KMS-11 (cell line): ENCODE results near the gene RPS19BP1.

Source experiments
- H2AFZ ChIP-seq: fragments of 200-600 bp; sonication (generic); 2 replicates; pipeline ENCODE4 v1.6.1; 2016; ENCODE audit warnings: antibody characterized with exemption, mixed run types, low read depth
- H3K27ac ChIP-seq: fragments of 200-600 bp; sonication (generic); 2 replicates; pipeline ENCODE4 v1.6.1; 2016; ENCODE audit warnings: mild to moderate bottlenecking, mixed run types
- H3K27me3 ChIP-seq: fragments of 200-600 bp; sonication (generic); 2 replicates; pipeline ENCODE4 v1.6.1; 2017; ENCODE audit warnings: mild to moderate bottlenecking, low read depth, mixed run types, moderate library complexity; ENCODE audit not compliant: insufficient read depth
- H3K36me3 ChIP-seq: fragments of 200-600 bp; sonication (generic); 2 replicates; pipeline ENCODE4 v1.6.1; 2017; ENCODE audit warnings: mild to moderate bottlenecking, mixed run types; ENCODE audit not compliant: insufficient read depth
- H3K4me1 ChIP-seq: fragments of 200-600 bp; sonication (generic); 2 replicates; pipeline ENCODE4 v1.6.1; 2016; ENCODE audit warnings: mild to moderate bottlenecking, low read depth, mixed run types; ENCODE audit not compliant: poor library complexity, severe bottlenecking
- H3K4me2 ChIP-seq: fragments of 200-600 bp; sonication (generic); 2 replicates; pipeline ENCODE4 v1.7.0; 2016; ENCODE audit warnings: mild to moderate bottlenecking, mixed run types
- H3K4me3 ChIP-seq: fragments of 200-600 bp; sonication (generic); IDR thresholded peaks from 2 replicates; pipeline ENCODE4 v1.6.1; 2017; ENCODE audit warnings: low read depth, low read length, mixed read lengths; ENCODE audit not compliant: insufficient read depth
- H3K79me2 ChIP-seq: fragments of 200-600 bp; sonication (generic); 2 replicates; pipeline ENCODE4 v1.6.1; 2016; ENCODE audit warnings: low read depth, mixed run types; ENCODE audit not compliant: insufficient read depth
- H3K9ac ChIP-seq: fragments of 200-600 bp; sonication (generic); 2 replicates; pipeline ENCODE4 v1.6.1; 2016; ENCODE audit warnings: mild to moderate bottlenecking, mixed run types
- H4K20me1 ChIP-seq: fragments of 200-600 bp; sonication (generic); 2 replicates; pipeline ENCODE4 v1.6.1; 2016; ENCODE audit warnings: mild to moderate bottlenecking, mixed run types; ENCODE audit not compliant: insufficient read depth
- CTCF ChIP-seq: fragments of 200-600 bp; sonication (generic); conservative IDR thresholded peaks from 2 replicates; pipeline ENCODE4 v1.6.1; 2017; ENCODE audit warnings: low read depth, mild to moderate bottlenecking, antibody characterized with exemption, low read length, moderate library complexity, mixed read lengths

The RPS19BP1 gene

GRCh38 chr22:39501644-39502108, 30.9 kb downstream of the RPS19BP1 start:
- peak overlapping the region; percentile 97 for H3K4me2 ChIP-seq

GRCh38 chr22:39500101-39500500, 32.4 kb downstream of the RPS19BP1 start:
- no peak overlapping the region for H3K9ac ChIP-seq
- H4K20me1 ChIP-seq = no peaks in the 10 kb centered on the region
- peaks cover 29% of the 10 kb centered on the region for H3K79me2 ChIP-seq
- no peak overlapping the region for H3K27ac ChIP-seq
- no peak overlapping the region for H3K4me2 ChIP-seq
- H3K27me3 ChIP-seq = no peaks in the 10 kb centered on the region
- no peak for TF ChIP-seq CTCF
- H3K36me3 ChIP-seq = peaks cover 4% of the 10 kb centered on the region; the same call in 1 of the 2 replicates
- no peak overlapping the region for H3K4me3 ChIP-seq
- H3K4me1 ChIP-seq = peaks cover 23% of the 10 kb centered on the region
- no peak overlapping the region for H2AFZ ChIP-seq

More at GRCh38 chr22:39501644-39502108, 30.9 kb downstream of the RPS19BP1 start:
- Histone ChIP-seq H3K27ac (0 out of 2 replicates have a peak overlapping the region, but pooled peaks have one; percentile 52), H2AFZ (peak overlapping the region; percentile 69), H3K36me3 (peaks cover 11% of the 10 kb centered on the region; the same call in 1 of the 2 replicates), H3K27me3 (no peaks in the 10 kb centered on the region), H4K20me1 (no peaks in the 10 kb centered on the region), H3K4me1 (peaks cover 16% of the 10 kb centered on the region), H3K79me2 (peaks cover 44% of the 10 kb centered on the region), H3K4me3 (no peak overlapping the region), H3K9ac (peak overlapping the region; percentile 77; the same call in 1 of the 2 replicates)
- TF ChIP-seq CTCF = no peak

- no peak overlapping the region for H3K4me2 ChIP-seq
- H3K9ac ChIP-seq = no peak overlapping the region
- TF ChIP-seq CTCF = no peak
- no peak overlapping the region for H3K27ac ChIP-seq
- peaks cover 19% of the 10 kb centered on the region for H3K4me1 ChIP-seq
- no peaks in the 10 kb centered on the region for H3K27me3 ChIP-seq
- no peak overlapping the region for H3K4me3 ChIP-seq
- peaks cover 16% of the 10 kb centered on the region for H3K79me2 ChIP-seq
- no peaks in the 10 kb centered on the region for H3K36me3 ChIP-seq
- H2AFZ ChIP-seq = no peak overlapping the region
- no peaks in the 10 kb centered on the region for H4K20me1 ChIP-seq
These were observed 33.7 kb downstream of the RPS19BP1 start for GRCh38 chr22:39498802-39499201.

- peaks cover 12% of the 10 kb centered on the region for H3K79me2 ChIP-seq
- H3K4me1 ChIP-seq = peaks cover 15% of the 10 kb centered on the region
- no peaks in the 10 kb centered on the region for H3K36me3 ChIP-seq
- H4K20me1 ChIP-seq = no peaks in the 10 kb centered on the region
- no peak overlapping the region for H2AFZ ChIP-seq
- no peak for TF ChIP-seq CTCF
- no peak overlapping the region for H3K27ac ChIP-seq
- no peak overlapping the region for H3K9ac ChIP-seq
- no peak overlapping the region for H3K4me3 ChIP-seq
- H3K27me3 ChIP-seq = no peaks in the 10 kb centered on the region
- no peak overlapping the region for H3K4me2 ChIP-seq
These were observed 34.2 kb downstream of the RPS19BP1 start for GRCh38 chr22:39498368-39498767.
